PC-9 (cell line): Measurements from ENCODE around the gene CAP2. TPM values are rescaled to one million over a fixed set of nuclear protein-coding genes. Genes with fewer than 3 reads are reported as not detected.

ENCODE experiments used
- BruUV-seq: library from RNA; stranded (reverse); fragments of 400-500 nt; replicated peaks from 2 replicates; lab custom pipeline; 2021; lab: Mats Ljungman, UMichigan
- CTCF ChIA-PET: fragments of 300-600 bp; sonication (Branson Sonifier 250); formaldehyde crosslinking; loops from one replicate; lab custom pipeline; 2022; ENCODE audit warnings: antibody characterized with exemption; lab: Charles Lee
- POLR2A ChIA-PET: fragments of 300-600 bp; sonication (Branson Sonifier 250); formaldehyde crosslinking; loops from one replicate; lab custom pipeline; 2022; ENCODE audit warnings: antibody characterized with exemption; ENCODE audit not compliant: unreplicated experiment; lab: Charles Lee
- DNase-seq, 2 experiments: peaks; one replicate each; pipeline versions ENCODE4 v3.0.0 to v3.0.0-alpha.2; 2015 to 2022; ENCODE audit warnings: mixed read lengths in 1 of 2
- H2AFZ ChIP-seq: fragments of 200-600 bp; sonication (generic); 2 replicates; pipeline ENCODE4 v1.8.1; 2017; ENCODE audit warnings: antibody characterized with exemption
- H3F3A ChIP-seq: fragments of 200-600 bp; sonication (generic); 2 replicates; pipeline ENCODE4 v1.8.1; 2017; ENCODE audit warnings: antibody characterized with exemption, mild to moderate bottlenecking, low read depth; ENCODE audit not compliant: insufficient read depth
- H3K27ac ChIP-seq: fragments of 200-600 bp; sonication (generic); 2 replicates; pipeline ENCODE4 v1.6.1; 2016; ENCODE audit warnings: mixed run types
- H3K27me3 ChIP-seq: fragments of 200-600 bp; sonication (generic); 2 replicates; pipeline ENCODE4 v1.6.1; 2016; ENCODE audit warnings: low read depth, mixed run types; ENCODE audit not compliant: insufficient read depth
- H3K36me3 ChIP-seq: fragments of 200-600 bp; sonication (generic); 2 replicates; pipeline ENCODE4 v1.6.1; 2016; ENCODE audit warnings: low read depth, mixed run types
- H3K4me1 ChIP-seq: fragments of 200-600 bp; sonication (generic); replicated peaks from 2 replicates; pipeline ENCODE4 v1.6.1; 2016; ENCODE audit warnings: mixed run types; ENCODE audit not compliant: insufficient read depth
- H3K4me2 ChIP-seq: fragments of 200-600 bp; sonication (generic); 2 replicates; pipeline ENCODE4 v1.6.1; 2017; ENCODE audit warnings: mixed run types
- H3K4me3 ChIP-seq: fragments of 200-600 bp; sonication (generic); 2 replicates; pipeline ENCODE4 v1.6.1; 2016; ENCODE audit warnings: mixed run types
- H3K79me2 ChIP-seq: fragments of 200-600 bp; sonication (generic); 2 replicates; pipeline ENCODE4 v1.6.1; 2017; ENCODE audit warnings: low read depth, mixed run types
- H3K9me2 ChIP-seq: fragments of 200-600 bp; sonication (generic); 2 replicates; pipeline ENCODE4 v1.8.1; 2017; ENCODE audit warnings: mild to moderate bottlenecking; ENCODE audit not compliant: insufficient read depth
- H3K9me3 ChIP-seq: fragments of 200-600 bp; sonication (generic); 2 replicates; pipeline ENCODE4 v1.8.1; 2016; ENCODE audit warnings: low read depth; ENCODE audit not compliant: insufficient read depth
- H4K20me1 ChIP-seq: fragments of 200-600 bp; sonication (generic); 2 replicates; pipeline ENCODE4 v1.8.1; 2017; ENCODE audit not compliant: insufficient read depth
- CTCF ChIP-seq: fragments of 200-600 bp; sonication (generic); conservative IDR thresholded peaks from 2 replicates; pipeline ENCODE4 v1.6.1; 2017; ENCODE audit warnings: mixed run types, antibody characterized with exemption, mild to moderate bottlenecking, moderate library complexity
- EZH2 ChIP-seq: fragments of 200-600 bp; sonication (generic); IDR thresholded peaks from 2 replicates; pipeline ENCODE4 v1.8.0; 2017; ENCODE audit warnings: antibody characterized with exemption, low read depth
- intact Hi-C: fragments of 100-400 bp; cut with micrococcal nuclease; formaldehyde crosslinking; loops from one replicate; pipeline ENCODE4 v1.10.0; 2022; ENCODE audit not compliant: unreplicated experiment
- total RNA-seq: library from RNA; stranded (reverse); gene quantifications from 2 replicates; pipeline ENCODE4 v1.2.3, GENCODE V29; 2021

The CAP2 gene
- total RNA-seq, 1 experiment from 2014 or later: 12.0 TPM

- no peak overlapping the region for H3K4me2 ChIP-seq
- intact Hi-C loops: no loop called here
- H3K9me3 ChIP-seq: no peaks in the 10 kb centered on the region
- BruUV-seq: no TSS peak
- H3K27me3 ChIP-seq: no peaks in the 10 kb centered on the region
- H4K20me1 ChIP-seq: no peaks in the 10 kb centered on the region
- POLR2A ChIA-PET: interaction anchor here (0.6 kb wide), 1 partner anchor 653 kb away, joined by 3 read pairs; no protein-coding TSS in a partner anchor
- CTCF ChIA-PET: no interaction called here
- H3K9me2 ChIP-seq: no peaks in the 10 kb centered on the region
- H3K27ac ChIP-seq: no peak overlapping the region
- DNase-seq: no peak
- TF ChIP-seq CTCF: no peak
- no peak for TF ChIP-seq EZH2
- H3K4me3 ChIP-seq: no peak overlapping the region
- no peaks in the 10 kb centered on the region for H3K36me3 ChIP-seq
- no peaks in the 10 kb centered on the region for H3F3A ChIP-seq
- no peaks in the 10 kb centered on the region for H3K79me2 ChIP-seq
- H2AFZ ChIP-seq: no peak overlapping the region
- no peaks in the 10 kb centered on the region for H3K4me1 ChIP-seq
Observed at GRCh38 chr6:17504005-17504404, 110.6 kb downstream of the CAP2 start.

GRCh38 chr6:17505062-17505476 lies 111.7 kb downstream of the CAP2 start:
- H3K27me3 ChIP-seq: no peaks in the 10 kb centered on the region
- no peaks in the 10 kb centered on the region for H3F3A ChIP-seq
- ChIA-PET POLR2A (no interaction called here), CTCF (no interaction called here)
- no TSS peak for BruUV-seq
- H2AFZ ChIP-seq: no peak overlapping the region
- TF ChIP-seq EZH2 (no peak), CTCF (peak; percentile 52)
- no peak overlapping the region for H3K4me2 ChIP-seq
- H3K36me3 ChIP-seq: no peaks in the 10 kb centered on the region
- H3K27ac ChIP-seq: no peak overlapping the region
- intact Hi-C loops: no loop called here
- H4K20me1 ChIP-seq: no peaks in the 10 kb centered on the region
- no peak overlapping the region for H3K4me3 ChIP-seq
- no peaks in the 10 kb centered on the region for H3K4me1 ChIP-seq
- H3K79me2 ChIP-seq: no peaks in the 10 kb centered on the region
- no peak for DNase-seq
- H3K9me2 ChIP-seq: no peaks in the 10 kb centered on the region
- H3K9me3 ChIP-seq: no peaks in the 10 kb centered on the region

GRCh38 chr6:17505767-17506280 lies 112.4 kb downstream of the CAP2 start:
- H3K4me3 ChIP-seq: no peak overlapping the region
- no peaks in the 10 kb centered on the region for H4K20me1 ChIP-seq
- no peaks in the 10 kb centered on the region for H3K36me3 ChIP-seq
- BruUV-seq: no TSS peak
- no peaks in the 10 kb centered on the region for H3K4me1 ChIP-seq
- H3K9me3 ChIP-seq: no peaks in the 10 kb centered on the region
- ChIA-PET CTCF (no interaction called here), POLR2A (no interaction called here)
- DNase-seq: no peak
- H3K27ac ChIP-seq: no peak overlapping the region
- no peak overlapping the region for H2AFZ ChIP-seq
- TF ChIP-seq CTCF (no peak), EZH2 (no peak)
- no peaks in the 10 kb centered on the region for H3K27me3 ChIP-seq
- no peaks in the 10 kb centered on the region for H3F3A ChIP-seq
- H3K9me2 ChIP-seq: no peaks in the 10 kb centered on the region
- no peak overlapping the region for H3K4me2 ChIP-seq
- intact Hi-C loops: no loop called here
- no peaks in the 10 kb centered on the region for H3K79me2 ChIP-seq
